Central memory CD4-positive, alpha-beta T cell (primary cell): ENCODE measurements around the gene ATP7B.
"Not testable (repeated sequence)": the region's sequence is repeated elsewhere in the genome, so short reads cannot be mapped to it uniquely, and the experiment has no call there.

Experiments
- DNase-seq: peaks from one replicate; pipeline ENCODE4 v3.0.0; 2022

Gene ATP7B

GRCh38 chr13:52005841-52006522 lies 5.3 kb downstream of the ATP7B start:
- no peak for DNase-seq

GRCh38 chr13:52004511-52005170 lies 6.6 kb downstream of the ATP7B start:
- DNase-seq: no peak

DNA sequence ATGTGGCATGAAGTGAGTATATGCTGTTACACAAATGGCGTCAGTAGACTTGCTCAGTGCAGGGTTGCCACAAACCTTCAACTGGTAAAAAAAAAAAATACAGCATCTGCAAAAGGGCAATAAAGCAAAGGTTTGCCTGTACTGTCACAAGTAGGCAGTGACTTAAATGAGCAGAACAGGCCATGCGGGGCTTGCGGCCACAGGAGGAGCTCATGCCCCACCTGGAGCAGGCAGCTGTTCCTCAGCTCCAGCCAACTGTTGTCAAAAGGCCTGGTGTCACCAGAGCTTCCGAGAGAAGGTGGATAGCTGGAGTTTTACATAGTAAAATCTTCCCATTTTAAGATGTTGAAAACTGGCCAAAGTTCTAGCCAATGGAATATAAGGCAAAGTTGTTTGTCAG lies 7.7 kb downstream of the ATP7B start:
- DNase-seq: no peak

- no peak for DNase-seq
These were observed 8.9 kb downstream of the ATP7B start for GRCh38 chr13:52002361-52002760.

DNA sequence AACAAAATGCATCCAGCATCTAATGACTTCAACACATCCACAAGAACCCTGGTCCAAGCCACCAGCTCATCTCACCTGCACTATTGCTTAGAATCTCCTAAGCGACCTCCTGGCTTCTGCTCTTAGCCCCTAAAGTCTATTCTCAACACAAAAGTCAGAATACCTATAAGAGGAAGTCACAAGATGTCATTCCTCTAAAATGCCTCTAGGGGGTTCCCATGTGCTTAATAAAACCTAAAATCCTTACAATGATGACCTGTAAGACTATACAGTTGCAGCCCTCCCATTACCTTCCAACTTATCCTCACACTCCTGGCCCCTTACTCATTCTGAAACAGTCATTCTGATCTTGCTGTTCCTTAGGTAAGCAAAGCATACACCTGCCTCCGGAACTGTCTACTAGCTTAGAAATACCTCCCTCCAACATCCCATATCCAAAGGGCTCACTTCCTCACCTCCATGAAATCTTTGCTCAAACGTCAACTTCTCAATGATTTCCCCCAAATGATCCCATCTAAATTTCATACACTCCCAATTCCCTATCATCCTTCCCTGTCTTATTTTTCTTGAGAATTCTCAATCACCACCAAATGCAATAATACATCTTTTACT lies 10.0 kb downstream of the ATP7B start:
- DNase-seq: peak; percentile 31

DNA sequence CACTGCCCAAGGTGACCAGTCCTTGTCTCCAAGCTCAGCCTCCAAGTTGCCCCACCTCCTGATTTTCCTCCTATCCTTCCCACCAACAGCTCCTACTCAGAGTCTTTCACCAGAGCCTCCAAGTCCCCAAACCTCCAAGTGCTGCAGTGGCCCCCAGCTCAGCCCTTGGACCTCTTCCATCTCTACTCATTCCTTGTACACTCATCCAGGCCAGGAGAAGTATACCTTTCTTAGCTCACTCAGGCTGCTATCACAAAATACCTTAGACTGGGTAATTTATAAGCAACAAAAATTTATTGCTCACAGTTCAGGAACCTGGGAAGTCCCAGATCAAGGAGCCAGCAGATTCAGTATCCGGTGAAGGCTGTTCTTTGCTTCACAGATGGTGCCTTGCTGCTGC lies 11.3 kb downstream of the ATP7B start:
- DNase-seq: no peak

DNA sequence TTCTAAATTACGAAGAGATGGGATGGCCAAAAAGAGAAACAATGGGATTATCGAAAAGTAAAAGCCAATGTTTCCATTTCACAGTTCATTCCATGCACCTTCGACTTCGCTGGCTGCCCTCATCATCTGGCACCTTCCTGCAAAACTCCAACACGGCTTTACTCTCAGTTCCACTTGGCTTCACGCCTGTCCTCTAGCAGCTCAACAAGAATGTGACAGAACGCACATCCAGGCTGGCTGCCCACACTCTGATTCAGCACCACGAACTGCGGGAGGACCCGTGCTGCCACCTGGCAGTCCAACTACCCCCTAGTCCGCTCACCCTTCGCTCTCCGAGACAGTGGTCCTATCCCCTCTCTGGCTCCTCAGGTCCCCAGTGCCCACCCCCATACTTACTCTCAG lies 11.7 kb downstream of the ATP7B start:
- no peak for DNase-seq

DNA sequence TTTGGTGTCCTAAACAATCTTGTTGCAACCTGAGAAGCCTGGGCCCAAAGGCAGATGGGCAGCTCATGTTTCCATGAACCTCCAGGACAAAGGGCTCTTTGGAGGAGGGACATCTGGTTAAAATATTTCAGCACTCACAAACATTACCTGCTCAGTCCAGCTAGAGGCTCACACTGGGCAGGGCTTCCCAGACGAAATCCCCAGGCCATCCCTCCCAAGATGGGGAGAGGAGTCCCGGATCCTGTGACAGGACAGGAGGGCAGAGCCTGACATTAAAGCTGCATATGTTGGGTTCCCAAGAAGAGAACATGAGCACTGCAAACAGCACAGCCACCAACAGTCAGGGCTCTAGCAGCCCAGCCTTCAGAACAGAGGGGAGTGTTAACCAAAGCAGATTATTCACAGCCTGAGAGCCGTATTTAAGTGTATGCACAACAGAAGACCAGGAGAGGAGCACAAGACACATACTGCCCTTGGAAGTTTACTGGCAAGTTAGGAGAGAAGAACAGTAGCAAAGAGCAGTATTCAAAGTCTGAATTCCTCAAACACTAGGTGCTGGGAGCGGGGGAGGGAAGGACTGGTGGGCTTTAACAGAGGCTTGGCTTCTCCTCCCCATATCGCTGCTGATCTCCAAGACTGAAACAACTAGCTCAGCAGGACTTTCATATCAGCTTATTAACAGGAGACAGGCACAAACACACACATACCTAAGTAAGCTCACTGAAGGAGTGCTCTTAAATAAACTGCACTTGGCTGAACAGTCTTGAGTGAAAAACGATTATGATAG lies 12.3 kb downstream of the ATP7B start:
- no peak for DNase-seq

DNA sequence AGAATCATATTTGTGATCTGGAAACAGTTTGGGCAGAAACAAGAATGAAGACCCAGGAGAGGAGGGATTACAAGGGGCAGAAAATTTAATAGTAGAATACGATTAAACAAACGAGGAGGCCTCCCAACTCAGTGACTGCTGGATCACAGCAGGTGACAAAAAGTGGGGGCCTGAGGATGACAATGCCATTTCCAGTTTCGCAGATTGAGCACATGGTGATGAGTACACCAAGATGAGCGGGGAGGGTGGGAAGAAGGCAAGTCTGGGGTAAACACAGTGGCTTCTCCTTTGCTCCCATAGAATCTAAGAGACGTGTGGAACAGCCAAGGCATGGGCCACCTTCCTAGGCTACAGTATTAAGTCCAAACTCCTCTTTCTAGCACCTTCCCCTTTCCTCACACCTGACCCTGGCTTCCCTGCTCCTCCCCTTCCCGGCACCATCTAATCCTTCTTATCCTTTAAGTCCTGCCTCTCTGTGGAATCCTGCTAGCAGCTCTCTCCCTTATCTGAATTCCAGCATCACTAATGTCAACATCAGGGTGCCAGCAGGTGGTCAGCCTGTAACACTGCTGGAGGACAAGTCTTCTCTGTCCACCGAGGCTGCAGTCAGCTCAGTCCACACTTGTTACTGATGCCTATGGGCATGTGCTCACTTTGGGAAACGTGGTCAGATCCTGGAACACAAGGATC lies 13.5 kb downstream of the ATP7B start:
- DNase-seq: no peak

DNA sequence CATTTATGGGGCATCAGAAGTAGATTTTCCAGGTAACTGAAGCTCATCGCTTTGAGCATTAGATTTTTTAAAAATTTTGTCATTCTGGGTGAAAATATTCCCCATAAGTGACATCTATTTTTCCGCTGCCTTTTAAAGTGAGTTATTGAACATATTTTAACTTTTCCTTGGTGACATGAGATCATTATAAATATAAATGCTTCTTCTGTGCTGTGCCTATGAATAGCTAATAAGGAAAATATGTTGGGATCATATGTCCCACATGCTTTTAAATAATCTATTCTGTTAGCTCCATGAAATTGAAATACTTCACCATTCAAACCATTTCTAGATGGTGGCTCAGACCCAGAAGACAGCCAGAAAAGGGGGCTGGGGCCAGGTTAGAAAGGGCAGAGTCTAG lies 14.1 kb downstream of the ATP7B start:
- no peak for DNase-seq

DNA sequence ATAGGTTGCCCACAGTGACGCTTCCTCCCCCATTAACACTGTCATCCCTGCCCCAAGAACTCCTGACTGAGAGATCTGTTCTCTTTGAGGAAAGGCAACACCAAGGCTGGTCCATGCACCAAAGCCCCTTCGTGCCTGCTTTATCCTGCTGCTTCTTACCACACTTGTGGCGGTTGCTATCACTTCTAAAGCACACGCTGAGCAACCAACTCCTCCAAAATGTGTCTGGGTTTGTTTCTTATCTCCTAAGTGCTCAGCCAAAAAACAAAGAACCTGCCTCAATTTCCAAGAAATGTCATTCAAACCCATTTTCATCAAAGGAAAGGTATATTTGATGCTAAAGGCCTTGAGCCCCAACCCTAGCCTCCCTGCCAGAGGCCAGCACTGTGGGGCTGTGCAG lies 14.6 kb downstream of the ATP7B start:
- DNase-seq: no peak

GRCh38 chr13:51995677-51996551 lies 15.3 kb downstream of the ATP7B start:
- no peak for DNase-seq

- DNase-seq: no peak
These were observed 17.5 kb downstream of the ATP7B start for GRCh38 chr13:51993713-51994112.

- no peak for DNase-seq
These were observed 22.1 kb downstream of the ATP7B start for GRCh38 chr13:51988988-51989618.

DNA sequence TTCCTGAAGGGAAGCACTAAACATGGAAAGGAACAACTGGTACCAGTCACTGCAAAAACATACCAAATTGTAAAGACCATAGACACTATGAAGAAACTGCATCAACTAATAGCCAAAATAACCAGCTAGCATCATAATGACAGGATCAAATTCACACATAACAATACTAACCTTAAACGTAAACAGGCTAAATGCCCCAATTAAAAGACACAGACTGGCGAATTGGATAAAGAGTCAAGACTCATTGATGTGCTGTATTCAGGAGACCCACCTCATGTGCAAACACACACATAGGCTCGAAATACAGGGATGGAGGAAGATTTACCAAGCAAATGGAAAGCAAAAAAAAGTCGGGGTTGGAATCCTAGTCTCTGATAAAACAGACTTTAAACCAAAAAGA lies 26.3 kb downstream of the ATP7B start:
- not testable (repeated sequence) for DNase-seq

DNA sequence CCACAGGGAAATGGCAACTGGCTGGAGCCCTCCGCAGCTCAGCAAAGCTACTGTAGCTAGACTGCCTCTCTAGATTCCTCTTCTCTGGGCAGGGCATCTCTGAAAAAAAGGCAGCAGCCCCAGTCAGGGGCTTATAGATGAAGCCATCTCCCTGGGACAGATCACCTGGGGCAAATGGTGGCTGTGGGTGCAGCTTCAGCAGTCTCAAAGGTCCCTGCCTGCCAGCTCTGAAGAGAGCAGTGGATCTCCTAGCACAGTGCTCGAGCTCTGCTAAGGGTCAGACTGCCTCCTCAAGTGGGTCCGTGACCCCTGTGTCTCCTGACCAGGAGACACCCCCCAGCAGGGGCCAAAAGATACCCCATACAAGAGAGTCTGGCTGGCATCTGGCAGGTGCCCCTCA lies 28.0 kb downstream of the ATP7B start:
- not testable (repeated sequence) for DNase-seq

DNA sequence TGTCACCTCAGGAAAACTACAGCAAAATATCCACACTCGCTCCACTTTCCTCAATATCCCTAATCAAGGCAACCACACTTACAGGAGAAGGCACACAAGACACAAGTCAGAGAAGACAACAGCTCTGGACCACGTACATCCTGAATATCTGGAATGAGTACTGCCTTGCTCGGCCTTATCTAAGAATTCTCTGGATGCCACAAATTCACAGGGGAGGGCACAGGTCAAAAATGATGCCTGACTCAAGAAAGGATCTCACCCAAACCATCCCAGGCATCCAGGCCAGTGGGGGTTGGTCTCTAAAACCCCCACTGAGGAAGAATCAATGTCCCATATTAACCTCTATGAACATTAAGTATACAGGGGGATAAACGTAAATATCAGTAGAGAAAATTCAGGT lies 29.9 kb downstream of the ATP7B start:
- DNase-seq: no peak

GRCh38 chr13:51980908-51981307 lies 30.3 kb downstream of the ATP7B start:
- no peak for DNase-seq

DNA sequence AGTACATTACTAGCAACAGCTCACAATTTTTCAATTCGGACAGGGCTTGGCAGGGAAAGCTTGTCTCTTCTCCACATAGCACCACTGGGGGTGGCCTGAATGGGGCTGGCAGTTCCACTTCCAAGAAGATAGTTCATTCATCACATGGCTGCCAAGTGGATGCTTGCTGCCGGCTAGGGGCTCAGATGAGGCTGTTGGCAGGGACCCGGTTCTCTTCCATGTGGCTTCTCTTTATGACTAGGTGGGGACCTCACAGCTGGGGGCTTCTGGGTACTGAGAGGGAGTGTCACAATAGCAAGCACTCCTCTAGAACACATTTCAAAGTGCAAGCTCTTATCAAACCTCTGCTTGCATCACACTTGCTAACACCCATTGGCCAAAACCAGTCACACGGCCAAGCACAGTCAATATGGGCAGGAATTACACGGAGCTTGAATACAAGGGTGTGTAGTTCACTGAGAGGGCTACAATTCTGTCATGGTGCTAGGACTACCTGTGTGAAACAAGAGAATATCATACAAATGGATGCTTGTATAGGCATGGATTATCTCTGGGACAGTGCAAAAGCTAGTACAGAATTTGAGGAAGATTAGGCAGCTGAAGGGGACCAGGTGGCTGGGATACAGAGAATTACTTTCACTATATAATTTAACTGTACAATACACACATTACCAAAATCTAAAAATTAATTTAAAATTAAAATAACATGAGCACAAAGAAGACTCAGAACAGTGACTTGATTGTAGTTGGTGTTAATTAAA lies 32.3 kb downstream of the ATP7B start:
- DNase-seq: no peak

DNA sequence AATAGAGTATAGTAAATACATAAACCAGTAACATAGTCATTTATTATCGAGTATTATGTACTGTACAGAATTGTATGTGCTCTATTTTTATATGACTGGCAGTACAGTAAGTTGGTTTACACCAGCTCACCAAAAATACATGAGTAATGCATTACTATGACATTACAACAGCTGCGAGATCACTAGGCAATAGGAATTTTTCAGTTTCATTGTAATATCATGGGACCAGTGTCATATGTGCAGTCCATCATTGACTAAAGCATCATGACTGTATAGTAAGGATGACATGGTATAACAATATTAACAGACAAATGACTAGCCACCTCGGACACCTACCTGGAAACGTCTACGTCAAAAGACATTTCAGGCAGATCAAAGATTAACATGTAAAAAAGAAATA lies 33.6 kb downstream of the ATP7B start:
- DNase-seq: no peak

DNA sequence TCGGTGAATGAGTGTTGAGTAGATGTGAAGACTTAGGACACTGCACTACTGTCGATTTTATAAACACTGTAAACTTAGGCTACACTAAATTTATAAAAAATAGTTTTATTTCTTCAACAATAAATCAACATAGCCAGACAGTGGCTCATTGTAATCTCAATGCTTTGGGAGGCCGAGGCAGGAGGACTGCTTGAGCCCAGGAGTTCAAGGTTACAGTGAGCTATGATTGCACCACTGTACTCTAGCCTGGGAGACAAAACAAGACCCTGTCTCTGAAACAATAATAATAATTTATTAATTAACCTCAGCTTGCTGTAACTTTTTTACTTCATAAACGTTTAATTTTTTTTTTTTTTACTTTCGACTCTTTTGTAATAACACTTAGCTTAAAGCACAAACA lies 34.4 kb downstream of the ATP7B start:
- no peak for DNase-seq
